HepG2 (cell line): Measurements from ENCODE around the gene MGAT4C. TPM values are rescaled to one million over a fixed set of nuclear protein-coding genes. Genes with fewer than 3 reads are reported as not detected.
A peak's percentile ranks its signal among the peaks of the same experiment; 100 is the strongest.

Source experiments
- ATAC-seq: fragments of 200-7000 bp; cut with Tn5 transposase; 3 replicates; pipeline ENCODE4 v1.9.1; 2020; ENCODE audit warnings: mild to moderate bottlenecking, moderate library complexity
- BruUV-seq: library from RNA; stranded (reverse); fragments of 400-500 nt; replicated peaks from 2 replicates; lab custom pipeline; 2021; lab: Mats Ljungman, UMichigan
- CTCF ChIA-PET: fragments of 300-600 bp; formaldehyde crosslinking; extraction: SDS; loops from one replicate; lab custom pipeline; 2021; ENCODE audit warnings: low total read pairs, inconsistent platforms, low intra/inter-chr PET ratio; lab: Yijun Ruan, JAX
- POLR2A ChIA-PET: fragments of 350-600 bp; sonication (Branson Sonifier 250); formaldehyde crosslinking; loops from one replicate; lab custom pipeline; 2020; ENCODE audit warnings: antibody characterized with exemption, inconsistent platforms; lab: Yijun Ruan, JAX
- DNase-seq: peaks from one replicate; pipeline ENCODE4 v3.0.0-alpha.2; 2015; ENCODE audit warnings: low spot score
- FAIRE-seq: peaks from 3 replicates; lab custom pipeline; 2011; peaks lifted over from hg19 to GRCh38; lab: Jason Lieb, UNC
- H2AFZ ChIP-seq: one replicate; pipeline ENCODE4 v1.6.1; 2011; ENCODE audit warnings: low read length, inconsistent platforms
- H3K27ac ChIP-seq: fragments of 300-600 bp; 3 replicates; pipeline ENCODE4 v1.8.0; 2011; ENCODE audit warnings: mixed run types, mild to moderate bottlenecking, mixed read lengths, low read length, inconsistent platforms; ENCODE audit not compliant: insufficient read depth; ENCODE audit errors: extremely low read length
- H3K27me3 ChIP-seq, 2 experiments: fragments of 200-600 bp in 1 of 2; 2 replicates in 1 of 2; 3 replicates in 1 of 2; pipeline versions ENCODE4 v1.6.0 to v1.8.0; 2011; ENCODE audit warnings: low read length in 2 of 2, mild to moderate bottlenecking in 2 of 2, moderate library complexity in 2 of 2, inconsistent platforms in 1 of 2; ENCODE audit not compliant: insufficient read depth in 2 of 2, control insufficient read depth in 1 of 2
- H3K36me3 ChIP-seq, 2 experiments: fragments of 200-600 bp in 1 of 2; replicated peaks in 1 of 2; 2 replicates in 1 of 2; 3 replicates in 1 of 2; pipeline versions ENCODE4 v1.5.1 to v1.8.0; 2011; ENCODE audit warnings: low read length in 2 of 2, inconsistent platforms in 1 of 2; ENCODE audit not compliant: insufficient read depth in 2 of 2, control insufficient read depth in 1 of 2
- H3K4me1 ChIP-seq: 2 replicates; pipeline ENCODE4 v1.5.1; 2012; ENCODE audit warnings: low read length, inconsistent platforms; ENCODE audit not compliant: insufficient read depth
- H3K4me2 ChIP-seq: 2 replicates; pipeline ENCODE4 v1.6.0; 2011; ENCODE audit warnings: low read depth, low read length, inconsistent platforms
- H3K4me3 ChIP-seq, 3 experiments: fragments of 200-600 bp in 1 of 3; sonication (generic), shearing (Covaris generic) in 1 of 3; replicated peaks in 1 of 3; 2 replicates each; pipeline ENCODE4 v1.5.1; 2011 to 2016; ENCODE audit warnings: low read length in 3 of 3, inconsistent platforms in 2 of 3, low read depth in 2 of 3, mild to moderate bottlenecking in 2 of 3, control low read depth in 1 of 3, mixed read lengths in 1 of 3; ENCODE audit not compliant: insufficient read depth in 1 of 3
- H3K79me2 ChIP-seq: one replicate; pipeline ENCODE4 v1.6.1; 2011; ENCODE audit warnings: low read length, inconsistent platforms; ENCODE audit not compliant: insufficient read depth
- H3K9ac ChIP-seq: 2 replicates; pipeline ENCODE4 v1.6.0; 2011; ENCODE audit warnings: mild to moderate bottlenecking, low read depth, low read length, inconsistent platforms; ENCODE audit not compliant: insufficient read depth
- H3K9me3 ChIP-seq: 2 replicates; pipeline ENCODE4 v1.5.1; 2012; ENCODE audit warnings: mild to moderate bottlenecking, low read length
- H4K20me1 ChIP-seq: 2 replicates; pipeline ENCODE4 v1.6.0; 2011; ENCODE audit warnings: inconsistent platforms, mild to moderate bottlenecking, low read length, moderate library complexity; ENCODE audit not compliant: insufficient read depth
- ATF7 ChIP-seq, 2 experiments: fragments of 450-650 bp in 1 of 2; sonication (generic) in 1 of 2; formaldehyde crosslinking in 1 of 2; IDR thresholded peaks; 2 replicates each; pipeline versions ENCODE4 v1.4.0 to v1.6.1; 2016 to 2020; ENCODE audit warnings: antibody characterized with exemption in 1 of 2, mild to moderate bottlenecking in 1 of 2, missing genetic modification reagents in 1 of 2
- CREB1 ChIP-seq, 2 experiments: fragments of 450-650 bp in 1 of 2; IDR thresholded peaks; 2 replicates each; pipeline ENCODE4 v1.6.1; 2016 to 2017; ENCODE audit warnings: control low read depth in 1 of 2, mild to moderate bottlenecking in 1 of 2, missing compliant biosample characterization in 1 of 2, missing genetic modification characterization in 1 of 2
- PCBP2 ChIP-seq: fragments of 200-400 bp; formaldehyde crosslinking; optimal IDR thresholded peaks from 2 replicates; pipeline ENCODE3; 2018; ENCODE audit warnings: low read length, low read depth; ENCODE audit not compliant: poor library complexity, severe bottlenecking
- PHF20 ChIP-seq: sonication (generic); formaldehyde crosslinking; IDR thresholded peaks from 2 replicates; pipeline ENCODE4 v1.5.0; 2020; ENCODE audit warnings: mild to moderate bottlenecking, missing genetic modification reagents
- ZNF24 ChIP-seq: fragments of 450-650 bp; IDR thresholded peaks from 2 replicates; pipeline ENCODE4 v1.6.1; 2017; ENCODE audit warnings: antibody characterized with exemption, mild to moderate bottlenecking
- ZNF468 ChIP-seq: sonication (generic); formaldehyde crosslinking; IDR thresholded peaks from 2 replicates; pipeline ENCODE4 v1.8.0; 2022; ENCODE audit warnings: mild to moderate bottlenecking, moderate library complexity, missing genetic modification reagents
- WGBS: methylation state at CpG from one replicate; pipeline ENCODE4 v1.1.6; 2017; ENCODE audit warnings: low lambda C conversion rate; 5-methylcytosine and 5-hydroxymethylcytosine counted together
- in situ Hi-C: cut with HindIII; loops from 2 replicates; pipeline ENCODE4 v1.10.0; 2017; ENCODE audit warnings: low pct_unique_long_range_greater_than_20kb; ENCODE audit not compliant: extremely low pct_ligation_motif_present
- intact Hi-C: fragments of 100-400 bp; cut with micrococcal nuclease; formaldehyde crosslinking; loops from one replicate; pipeline ENCODE4 v1.10.0; 2022; ENCODE audit not compliant: unreplicated experiment
- polyA plus RNA-seq, 8 experiments: library from polyadenylated mRNA; depleted of rRNA in 3 of 8; stranded (reverse) in 7 of 8; unstranded in 1 of 8; fragments of >200 nt; fragmentation: Illumina TruSeq in 4 of 8; extraction: Trizol in 4 of 8; gene quantifications; 2 replicates each; pipeline versions ENCODE4 v1.2.1 to v1.2.3, GENCODE V29; 2011 to 2016; ENCODE audit warnings: low read depth in 4 of 8, missing spikeins in 1 of 8, mixed read lengths in 1 of 8; ENCODE audit not compliant: insufficient read depth in 1 of 8
- total RNA-seq, 5 experiments: library from RNA; depleted of rRNA; stranded (reverse); fragments of >200 nt; fragmentation: Illumina TruSeq; extraction: Trizol; gene quantifications; 2 replicates each; pipeline ENCODE4 v1.2.3, GENCODE V29; 2016; ENCODE audit warnings: low read depth in 1 of 5
- TF ChIP-seq, protein P1 (sequence below): sonication (generic); formaldehyde crosslinking; IDR thresholded peaks from 2 replicates; pipeline ENCODE4 v1.5.0; 2020; ENCODE audit warnings: mild to moderate bottlenecking, low read depth, missing genetic modification reagents, borderline replicate concordance
- TF ChIP-seq, protein P2 (sequence below): sonication (generic); formaldehyde crosslinking; IDR thresholded peaks from 2 replicates; pipeline ENCODE4 v1.4.0; 2020; ENCODE audit warnings: missing genetic modification reagents, borderline replicate concordance
- TF ChIP-seq, protein P3 (sequence below): sonication (generic); formaldehyde crosslinking; IDR thresholded peaks from 2 replicates; pipeline ENCODE4 v1.4.0; 2020; ENCODE audit warnings: mild to moderate bottlenecking, missing genetic modification reagents

The MGAT4C gene
- total and polyA plus RNA-seq, 2 of the 13 experiments (the other 11 are each of a cell fraction or from before 2014, with no cell fraction given), result not detected

DNA sequence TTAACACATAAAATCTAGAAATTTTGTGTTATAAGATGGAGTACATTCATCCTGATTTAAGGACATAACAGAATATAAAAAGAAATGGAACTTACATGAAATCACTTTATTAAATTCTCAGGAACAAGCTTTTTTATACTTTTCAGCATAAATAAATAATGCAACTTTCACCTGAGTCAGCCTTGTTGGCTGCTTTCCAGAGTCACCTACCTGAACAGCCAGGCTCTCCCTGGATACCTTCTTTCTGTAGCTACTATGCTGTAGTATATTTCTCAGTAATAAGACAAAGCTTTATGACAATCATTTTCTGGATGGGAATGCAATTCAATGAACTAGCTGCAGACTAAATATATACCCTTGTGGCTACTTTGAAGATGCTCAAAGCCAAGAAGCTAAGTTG, 270.2 kb downstream of the MGAT4C start:
- no peak for ATAC-seq
- in situ Hi-C loops (no loop called here), intact Hi-C loops (no loop called here)
- Histone ChIP-seq H3K9ac (no peak overlapping the region), H3K79me2 (no peaks in the 10 kb centered on the region), H2AFZ (no peak overlapping the region), H3K9me3 (no peaks in the 10 kb centered on the region), H3K4me2 (no peak overlapping the region), H3K4me3 (no peak overlapping the region), H3K4me1 (no peaks in the 10 kb centered on the region), H3K27ac (no peak overlapping the region), H3K36me3 (no peaks in the 10 kb centered on the region), H4K20me1 (no peaks in the 10 kb centered on the region), H3K27me3 (no peaks in the 10 kb centered on the region)
- no peak for DNase-seq
- FAIRE-seq, result no peak
- TF ChIP-seq ZNF468 (CRISPR knock-in tag), result no peak
- BruUV-seq, result no TSS peak
- CTCF ChIA-PET, result no interaction called here
- POLR2A ChIA-PET, result no interaction called here

- H3K27me3 ChIP-seq, result no peaks in the 10 kb centered on the region
- H3K27ac ChIP-seq, result no peak overlapping the region
- TF ChIP-seq ATF7 (IDR thresholded peaks at IDR 0.05) (peak; percentile 74), ATF7 (CRISPR knock-in tag; IDR thresholded peaks at IDR 0.05) (no peak), ZNF24 (no peak), PHF20 (CRISPR knock-in tag) (no peak), CREB1 (IDR thresholded peaks at IDR 0.05) (peak; percentile 88), CREB1 (CRISPR knock-in tag; IDR thresholded peaks at IDR 0.05) (no peak), PCBP2 (no peak)
- TF ChIP-seq, protein P1, sequence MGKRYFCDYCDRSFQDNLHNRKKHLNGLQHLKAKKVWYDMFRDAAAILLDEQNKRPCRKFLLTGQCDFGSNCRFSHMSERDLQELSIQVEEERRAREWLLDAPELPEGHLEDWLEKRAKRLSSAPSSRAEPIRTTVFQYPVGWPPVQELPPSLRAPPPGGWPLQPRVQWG (CRISPR knock-in tag), result no peak
- TF ChIP-seq, protein P2, sequence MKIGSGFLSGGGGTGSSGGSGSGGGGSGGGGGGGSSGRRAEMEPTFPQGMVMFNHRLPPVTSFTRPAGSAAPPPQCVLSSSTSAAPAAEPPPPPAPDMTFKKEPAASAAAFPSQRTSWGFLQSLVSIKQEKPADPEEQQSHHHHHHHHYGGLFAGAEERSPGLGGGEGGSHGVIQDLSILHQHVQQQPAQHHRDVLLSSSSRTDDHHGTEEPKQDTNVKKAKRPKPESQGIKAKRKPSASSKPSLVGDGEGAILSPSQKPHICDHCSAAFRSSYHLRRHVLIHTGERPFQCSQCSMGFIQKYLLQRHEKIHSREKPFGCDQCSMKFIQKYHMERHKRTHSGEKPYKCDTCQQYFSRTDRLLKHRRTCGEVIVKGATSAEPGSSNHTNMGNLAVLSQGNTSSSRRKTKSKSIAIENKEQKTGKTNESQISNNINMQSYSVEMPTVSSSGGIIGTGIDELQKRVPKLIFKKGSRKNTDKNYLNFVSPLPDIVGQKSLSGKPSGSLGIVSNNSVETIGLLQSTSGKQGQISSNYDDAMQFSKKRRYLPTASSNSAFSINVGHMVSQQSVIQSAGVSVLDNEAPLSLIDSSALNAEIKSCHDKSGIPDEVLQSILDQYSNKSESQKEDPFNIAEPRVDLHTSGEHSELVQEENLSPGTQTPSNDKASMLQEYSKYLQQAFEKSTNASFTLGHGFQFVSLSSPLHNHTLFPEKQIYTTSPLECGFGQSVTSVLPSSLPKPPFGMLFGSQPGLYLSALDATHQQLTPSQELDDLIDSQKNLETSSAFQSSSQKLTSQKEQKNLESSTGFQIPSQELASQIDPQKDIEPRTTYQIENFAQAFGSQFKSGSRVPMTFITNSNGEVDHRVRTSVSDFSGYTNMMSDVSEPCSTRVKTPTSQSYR (CRISPR knock-in tag), result no peak
- TF ChIP-seq, protein P3, sequence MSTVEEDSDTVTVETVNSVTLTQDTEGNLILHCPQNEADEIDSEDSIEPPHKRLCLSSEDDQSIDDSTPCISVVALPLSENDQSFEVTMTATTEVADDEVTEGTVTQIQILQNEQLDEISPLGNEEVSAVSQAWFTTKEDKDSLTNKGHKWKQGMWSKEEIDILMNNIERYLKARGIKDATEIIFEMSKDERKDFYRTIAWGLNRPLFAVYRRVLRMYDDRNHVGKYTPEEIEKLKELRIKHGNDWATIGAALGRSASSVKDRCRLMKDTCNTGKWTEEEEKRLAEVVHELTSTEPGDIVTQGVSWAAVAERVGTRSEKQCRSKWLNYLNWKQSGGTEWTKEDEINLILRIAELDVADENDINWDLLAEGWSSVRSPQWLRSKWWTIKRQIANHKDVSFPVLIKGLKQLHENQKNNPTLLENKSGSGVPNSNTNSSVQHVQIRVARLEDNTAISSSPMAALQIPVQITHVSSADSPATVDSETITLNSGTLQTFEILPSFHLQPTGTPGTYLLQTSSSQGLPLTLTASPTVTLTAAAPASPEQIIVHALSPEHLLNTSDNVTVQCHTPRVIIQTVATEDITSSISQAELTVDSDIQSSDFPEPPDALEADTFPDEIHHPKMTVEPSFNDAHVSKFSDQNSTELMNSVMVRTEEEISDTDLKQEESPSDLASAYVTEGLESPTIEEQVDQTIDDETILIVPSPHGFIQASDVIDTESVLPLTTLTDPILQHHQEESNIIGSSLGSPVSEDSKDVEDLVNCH, result no peak
- TF ChIP-seq, all 625 proteins: peak for 2
- Histone ChIP-seq H3K36me3 (no peaks in the 10 kb centered on the region), H3K4me2 (no peak overlapping the region), H3K9ac (no peak overlapping the region), H3K4me1 (no peaks in the 10 kb centered on the region), H2AFZ (no peak overlapping the region), H3K4me3 (no peak overlapping the region), H3K9me3 (no peaks in the 10 kb centered on the region), H4K20me1 (no peaks in the 10 kb centered on the region), H3K79me2 (no peaks in the 10 kb centered on the region)
- FAIRE-seq (no peak), ATAC-seq (no peak), DNase-seq (no peak)
- BruUV-seq, result no TSS peak
- in situ Hi-C loops (no loop called here), intact Hi-C loops (no loop called here)
- ChIA-PET POLR2A (no interaction called here), CTCF (no interaction called here)
- 5% methylated on average over 5 of the region's 5 CpGs for WGBS
Measured at GRCh38 chr12:85983601-85984000, 272.6 kb downstream of the MGAT4C start.
